GM19035 (cell line): ENCODE measurements around the gene RILP.

Experiments
- ATAC-seq: cut with Tn5 transposase; IDR thresholded peaks from one replicate; pipeline ENCODE4 v1.9.1; 2021; ENCODE audit not compliant: unreplicated experiment

Gene RILP

DNA sequence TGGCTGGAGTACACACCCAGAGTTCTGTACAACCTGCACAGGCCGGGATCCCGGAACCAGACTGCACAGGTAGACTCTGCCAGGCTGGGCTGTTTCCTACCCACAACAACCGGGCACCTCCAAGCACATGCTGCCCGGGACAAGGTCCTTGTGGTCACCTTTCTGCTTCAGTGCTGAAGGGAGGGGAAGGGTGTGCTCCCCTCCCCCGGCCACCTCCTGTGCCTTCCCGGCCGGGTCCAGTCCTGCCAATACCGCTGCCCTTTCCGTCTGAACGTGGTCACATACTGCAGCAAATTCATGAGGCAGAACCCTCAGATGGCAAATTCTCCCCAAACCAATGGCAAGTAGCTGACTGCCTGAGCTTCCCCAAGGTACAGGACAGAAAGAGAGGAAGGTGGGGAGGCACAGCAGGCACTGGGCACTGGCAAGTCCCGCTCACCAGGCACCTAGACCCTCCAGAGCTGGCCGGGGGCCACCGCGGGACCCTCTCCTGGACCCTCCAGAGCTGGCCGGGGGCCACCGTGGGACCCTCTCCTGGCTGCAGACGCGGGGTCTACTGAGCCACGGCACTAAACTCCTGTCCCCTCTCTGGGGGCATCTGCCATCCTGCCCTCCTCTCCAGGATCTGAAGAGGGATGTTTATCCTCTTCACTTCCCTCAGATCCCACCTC is 43.9 kb downstream of the RILP start:
- ATAC-seq: no peak

DNA sequence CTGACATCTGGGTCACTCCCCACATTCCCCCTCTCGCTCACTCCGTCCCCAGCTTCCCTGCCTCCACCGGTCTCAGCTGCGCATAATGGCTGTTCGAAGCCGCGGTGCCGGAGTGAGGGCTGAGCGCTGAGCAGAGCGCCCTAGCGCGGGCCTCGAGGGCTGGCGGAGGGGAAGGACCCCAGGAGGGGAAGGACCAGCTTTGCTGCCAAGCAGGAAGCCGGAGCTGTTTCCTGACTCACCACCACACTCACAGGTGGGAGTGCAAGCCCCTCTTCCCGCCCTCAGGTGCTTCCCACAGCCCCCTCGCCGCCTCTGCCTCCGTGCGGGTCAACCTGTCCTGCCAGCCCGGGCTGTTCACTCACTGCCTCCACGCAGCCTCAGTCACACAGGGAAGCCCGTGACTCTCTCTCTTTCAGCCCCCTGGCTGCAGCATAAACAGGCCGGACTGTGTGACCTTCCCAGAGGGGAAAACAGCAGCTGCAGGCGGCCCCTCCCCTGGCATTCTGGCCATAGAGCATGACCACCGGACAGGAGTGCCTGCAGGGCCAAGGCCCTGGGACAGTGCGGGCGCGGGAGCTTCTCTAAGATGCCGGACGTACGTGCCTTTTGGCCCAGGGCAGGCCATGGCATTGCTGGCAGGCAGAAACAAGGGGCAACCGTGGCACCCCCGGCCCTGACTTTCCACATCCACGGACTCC is 44.7 kb downstream of the RILP start:
- no peak for ATAC-seq

DNA sequence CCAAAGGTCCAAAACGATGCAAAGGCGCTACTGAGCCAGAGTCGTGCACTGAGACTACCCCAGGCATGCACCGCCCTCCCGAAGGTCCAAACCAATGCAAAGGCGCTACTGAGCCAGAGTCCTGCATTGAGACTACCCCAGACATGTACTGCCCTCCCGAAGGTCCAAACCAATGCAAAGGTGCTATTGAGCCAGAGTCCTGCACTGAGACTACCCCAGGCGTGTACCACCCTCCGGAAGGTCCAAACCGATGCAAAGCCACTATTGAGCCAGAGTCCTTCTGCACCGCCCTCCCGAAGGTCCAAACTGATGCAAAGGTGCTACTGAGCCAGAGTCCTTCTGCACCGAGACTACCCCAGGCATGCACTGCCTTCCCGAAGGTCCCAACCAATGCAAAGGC is 48.1 kb downstream of the RILP start:
- no peak for ATAC-seq

DNA sequence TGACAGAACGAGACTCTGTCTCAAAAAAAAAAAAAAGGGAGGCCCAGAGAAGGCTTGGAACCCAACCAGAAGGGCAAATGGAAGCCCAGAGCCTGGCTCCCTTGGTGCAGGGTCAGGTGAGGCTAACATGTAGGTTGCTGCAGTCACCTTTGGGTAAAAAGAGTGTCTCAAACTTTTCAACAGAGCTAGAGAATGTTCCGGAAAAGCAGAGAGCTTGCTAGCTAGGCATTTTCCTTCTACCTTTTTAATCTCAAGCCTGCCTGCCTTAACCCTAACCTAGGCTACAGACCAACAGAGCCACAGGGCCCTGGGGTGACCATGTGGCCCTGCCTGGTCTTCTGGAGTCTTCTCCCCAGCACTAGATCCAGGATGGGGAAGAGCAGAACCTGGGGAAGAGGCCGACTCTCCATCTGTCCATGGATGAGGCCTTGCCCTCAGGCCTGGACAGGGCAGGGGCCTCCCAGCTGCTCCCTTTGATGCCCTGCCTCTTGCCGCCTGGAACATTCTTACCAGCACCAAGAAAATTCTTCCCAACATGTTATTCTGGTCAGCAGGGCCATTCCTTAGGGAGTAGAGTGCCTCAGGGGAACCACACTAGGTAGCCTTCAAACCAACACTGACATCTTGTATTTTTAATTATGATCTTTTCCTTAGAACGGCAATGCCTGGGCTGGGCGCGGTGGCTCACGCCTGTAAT is 51.1 kb downstream of the RILP start:
- ATAC-seq: no peak

GRCh38 chr17:1597861-1598342 is 51.8 kb downstream of the RILP start:
- ATAC-seq: no peak
